IMR-90 (cell line): ENCODE results near the gene AZIN2. TPM values are rescaled to one million over a fixed set of nuclear protein-coding genes. Genes with fewer than 3 reads are reported as not detected.

Experiments
- ATAC-seq: fragments of 200-7000 bp; cut with Tn5 transposase; 2 replicates; pipeline ENCODE4 v1.9.1; 2020; ENCODE audit warnings: low read depth, mild to moderate bottlenecking, moderate library complexity
- BruUV-seq: library from RNA; stranded (reverse); fragments of 400-500 nt; replicated peaks from 2 replicates; lab custom pipeline; 2021; lab: Mats Ljungman, UMichigan
- CTCF ChIA-PET: fragments of 300-600 bp; formaldehyde crosslinking; extraction: SDS; loops from one replicate; lab custom pipeline; 2021; ENCODE audit warnings: antibody characterized with exemption; lab: Yijun Ruan, JAX
- POLR2A ChIA-PET: fragments of 300-600 bp; sonication (Branson Sonifier 250); formaldehyde crosslinking; loops from one replicate; lab custom pipeline; 2022; ENCODE audit warnings: antibody characterized with exemption; ENCODE audit not compliant: unreplicated experiment; lab: Charles Lee
- DNase-seq: peaks from one replicate; pipeline ENCODE4 v3.0.0; 2013
- H2AFZ ChIP-seq: replicated peaks from 2 replicates; pipeline ENCODE3; 2013; ENCODE audit warnings: low read length, mild to moderate bottlenecking; ENCODE audit not compliant: poor library complexity
- H2AK5ac ChIP-seq: 2 replicates; pipeline ENCODE4 v1.6.1; 2013; ENCODE audit warnings: low read depth, low read length, inconsistent platforms
- H2AK9ac ChIP-seq: replicated peaks from 2 replicates; pipeline ENCODE3; 2013; ENCODE audit warnings: mild to moderate bottlenecking, low read depth, low read length, moderate library complexity; ENCODE audit not compliant: poor library complexity
- H2BK120ac ChIP-seq: 2 replicates; pipeline ENCODE4 v1.6.1; 2013; ENCODE audit warnings: low read depth, low read length, inconsistent platforms
- H2BK15ac ChIP-seq: 3 replicates; pipeline ENCODE4 v1.6.1; 2013; ENCODE audit warnings: low read depth, low read length, inconsistent platforms
- H2BK20ac ChIP-seq: 2 replicates; pipeline ENCODE4 v1.6.1; 2013; ENCODE audit warnings: low read depth, mild to moderate bottlenecking, inconsistent platforms, low read length, moderate library complexity
- H2BK5ac ChIP-seq: 2 replicates; pipeline ENCODE4 v1.6.1; 2013; ENCODE audit warnings: mild to moderate bottlenecking, low read depth, low read length, inconsistent platforms; ENCODE audit not compliant: poor library complexity, severe bottlenecking
- H3K14ac ChIP-seq: replicated peaks from 2 replicates; pipeline ENCODE4 v1.6.1; 2013; ENCODE audit warnings: low read depth, low read length, inconsistent platforms
- H3K18ac ChIP-seq: 2 replicates; pipeline ENCODE4 v1.6.1; 2013; ENCODE audit warnings: low read depth, low read length, control low read depth
- H3K23ac ChIP-seq: 2 replicates; pipeline ENCODE4 v1.6.1; 2013; ENCODE audit warnings: low read depth, low read length, inconsistent platforms
- H3K27ac ChIP-seq: 2 replicates; pipeline ENCODE4 v1.5.1; 2013; ENCODE audit warnings: mild to moderate bottlenecking, control low read depth, low read length; ENCODE audit not compliant: insufficient read depth
- H3K27me3 ChIP-seq: 2 replicates; pipeline ENCODE4 v1.6.1; 2013; ENCODE audit warnings: low read length; ENCODE audit not compliant: control insufficient read depth, insufficient read depth
- H3K36me3 ChIP-seq: 2 replicates; pipeline ENCODE4 v1.6.1; 2013; ENCODE audit warnings: low read length, mixed read lengths; ENCODE audit not compliant: control insufficient read depth, insufficient read depth
- H3K4ac ChIP-seq: 2 replicates; pipeline ENCODE4 v1.6.1; 2013; ENCODE audit warnings: low read depth, low read length, inconsistent platforms
- H3K4me1 ChIP-seq: 2 replicates; pipeline ENCODE4 v1.6.1; 2013; ENCODE audit warnings: low read length, mixed read lengths; ENCODE audit not compliant: control insufficient read depth, insufficient read depth
- H3K4me2 ChIP-seq: 2 replicates; pipeline ENCODE4 v1.6.1; 2013; ENCODE audit warnings: low read depth, mild to moderate bottlenecking, control low read depth, low read length, moderate library complexity
- H3K4me3 ChIP-seq: 2 replicates; pipeline ENCODE4 v1.5.1; 2013; ENCODE audit warnings: low read depth, mild to moderate bottlenecking, control low read depth, low read length, moderate library complexity; ENCODE audit not compliant: insufficient read depth
- H3K56ac ChIP-seq: 2 replicates; pipeline ENCODE4 v1.6.1; 2013; ENCODE audit warnings: low read length, inconsistent platforms; ENCODE audit not compliant: insufficient read depth; ENCODE audit errors: extremely low read depth
- H3K79me1 ChIP-seq, 2 experiments: 2 replicates each; pipeline ENCODE4 v1.6.1; 2013; ENCODE audit warnings: low read length in 2 of 2, inconsistent platforms in 1 of 2, low read depth in 1 of 2
- H3K9ac ChIP-seq: 2 replicates; pipeline ENCODE4 v1.6.1; 2013; ENCODE audit warnings: low read depth, low read length, control low read depth
- H3K9me1 ChIP-seq: 2 replicates; pipeline ENCODE4 v1.6.1; 2013; ENCODE audit warnings: low read length, inconsistent platforms; ENCODE audit not compliant: insufficient read depth
- H3K9me3 ChIP-seq: 2 replicates; pipeline ENCODE4 v1.6.1; 2013; ENCODE audit warnings: low read length; ENCODE audit not compliant: control insufficient read depth, insufficient read depth
- H4K20me1 ChIP-seq: 2 replicates; pipeline ENCODE4 v1.6.1; 2013; ENCODE audit warnings: low read length, inconsistent platforms; ENCODE audit not compliant: insufficient read depth
- H4K5ac ChIP-seq: 2 replicates; pipeline ENCODE4 v1.6.1; 2013; ENCODE audit warnings: mild to moderate bottlenecking, low read depth, low read length, control low read depth
- H4K8ac ChIP-seq, 2 experiments: 2 replicates each; pipeline ENCODE4 v1.6.1; 2013; ENCODE audit warnings: low read depth in 2 of 2, low read length in 2 of 2, control low read depth in 1 of 2, inconsistent platforms in 1 of 2
- H4K91ac ChIP-seq: 2 replicates; pipeline ENCODE4 v1.6.1; 2013; ENCODE audit warnings: low read depth, low read length, inconsistent platforms; ENCODE audit not compliant: insufficient read depth
- BHLHE40 ChIP-seq: fragments of 150-350 bp; IDR thresholded peaks from 2 replicates; pipeline ENCODE4 v1.6.1; 2016; ENCODE audit warnings: mild to moderate bottlenecking, low read depth, low read length
- CEBPB ChIP-seq: IDR thresholded peaks from 2 replicates; pipeline ENCODE4 v1.6.1; 2012; ENCODE audit warnings: low read depth, low read length, improper control_type of control experiment
- CHD1 ChIP-seq: IDR thresholded peaks from 2 replicates; pipeline ENCODE4 v1.6.1; 2012; ENCODE audit warnings: low read depth, low read length, improper control_type of control experiment
- CTCF ChIP-seq: conservative IDR thresholded peaks from 2 replicates; pipeline ENCODE4 v1.5.1; 2012; ENCODE audit warnings: mild to moderate bottlenecking, low read depth, low read length, improper control_type of control experiment
- ELK1 ChIP-seq: fragments of 150-350 bp; IDR thresholded peaks from 2 replicates; pipeline ENCODE4 v1.6.1; 2016; ENCODE audit warnings: low read depth, mild to moderate bottlenecking, low read length, moderate library complexity, borderline replicate concordance
- FOS ChIP-seq: fragments of 150-350 bp; IDR thresholded peaks from 2 replicates; pipeline ENCODE4 v1.6.1; 2016; ENCODE audit warnings: low read depth, low read length
- MAFK ChIP-seq: IDR thresholded peaks from 2 replicates; pipeline ENCODE4 v1.6.1; 2012; ENCODE audit warnings: low read depth, low read length, improper control_type of control experiment
- MXI1 ChIP-seq: IDR thresholded peaks from 2 replicates; pipeline ENCODE4 v1.6.1; 2012; ENCODE audit warnings: low read depth, mild to moderate bottlenecking, low read length, moderate library complexity, borderline replicate concordance
- NFE2L2 ChIP-seq: fragments of 150-350 bp; IDR thresholded peaks from 2 replicates; pipeline ENCODE4 v1.6.1; 2016; ENCODE audit warnings: low read depth, mild to moderate bottlenecking, low read length
- RAD21 ChIP-seq: IDR thresholded peaks from 2 replicates; pipeline ENCODE4 v1.6.1; 2012; ENCODE audit warnings: low read length, improper control_type of control experiment
- RCOR1 ChIP-seq: IDR thresholded peaks from 2 replicates; pipeline ENCODE4 v1.6.1; 2012; ENCODE audit warnings: mild to moderate bottlenecking, low read length, improper control_type of control experiment; ENCODE audit not compliant: insufficient replicate concordance
- RFX5 ChIP-seq: IDR thresholded peaks from 2 replicates; pipeline ENCODE4 v1.8.0; 2012; ENCODE audit warnings: low read depth, mild to moderate bottlenecking, low read length, moderate library complexity
- SMC3 ChIP-seq: fragments of 150-350 bp; IDR thresholded peaks from 2 replicates; pipeline ENCODE4 v1.6.1; 2016; ENCODE audit warnings: low read depth, mild to moderate bottlenecking, antibody characterized with exemption, low read length, moderate library complexity
- USF2 ChIP-seq: fragments of 150-350 bp; IDR thresholded peaks from 2 replicates; pipeline ENCODE4 v1.6.1; 2017; ENCODE audit warnings: mild to moderate bottlenecking, antibody characterized with exemption, low read length, low read depth
- WGBS, 2 experiments: methylation state at CpG; one replicate each; pipeline versions ENCODE4 v1.1.5 to v1.1.7; 2013; ENCODE audit warnings: missing lambda C conversion rate in 2 of 2; ENCODE audit not compliant: insufficient read length in 1 of 2; ENCODE audit errors: extremely low coverage in 2 of 2; 5-methylcytosine and 5-hydroxymethylcytosine counted together
- dilution Hi-C: fragments of 300-500 bp; cut with HindIII; formaldehyde crosslinking; loops from one replicate; pipeline ENCODE4 v1.14.3; 2018; ENCODE audit warnings: low sequenced_read_pairs; ENCODE audit not compliant: unreplicated experiment
- in situ Hi-C: fragments of 300-500 bp; cut with MboI; formaldehyde crosslinking; loops from 3 replicates; pipeline ENCODE4 v1.14.3; 2019; ENCODE audit warnings: low sequenced_read_pairs, inconsistent platforms, mixed read lengths
- intact Hi-C: fragments of 100-400 bp; cut with micrococcal nuclease; formaldehyde crosslinking; loops from 2 replicates; pipeline ENCODE4 v1.10.0; 2022
- polyA plus RNA-seq, 3 experiments: library from polyadenylated mRNA; depleted of rRNA; stranded (reverse); fragments of >200 nt; gene quantifications; 2 replicates each; pipeline ENCODE4 v1.2.3, GENCODE V29; 2012; ENCODE audit warnings: low replicate concordance in 1 of 3
- total RNA-seq: library from RNA; depleted of rRNA; stranded (reverse); fragments of >200 nt; gene quantifications from 2 replicates; pipeline ENCODE4 v1.2.3, GENCODE V29; 2012

The AZIN2 gene
- total and polyA plus RNA-seq, 2 of the 4 experiments (the other 2 are of a cell fraction): 4.7 to 8.9 TPM

GRCh38 chr1:33146003-33146402 is 65.0 kb downstream of the AZIN2 start:
- Histone ChIP-seq H2AFZ (no peak overlapping the region), H3K79me1 (peaks cover 3 to 28% of the 10 kb centered on the region in 2 experiments; a peak in 3 of 4 replicates), H3K27ac (no peak overlapping the region), H3K9me1 (peaks cover 34% of the 10 kb centered on the region), H4K8ac (no peak overlapping the region), H3K4me1 (peaks cover 20% of the 10 kb centered on the region), H2AK9ac (peak overlapping the region; percentile 25), H3K4me2 (no peak overlapping the region), H3K9ac (no peak overlapping the region), H3K4me3 (no peak overlapping the region), H2BK15ac (no peak overlapping the region), H2BK5ac (no peak overlapping the region), H3K9me3 (no peaks in the 10 kb centered on the region), H3K4ac (peak overlapping the region; percentile 31), H3K14ac (no peak overlapping the region), H4K20me1 (no peaks in the 10 kb centered on the region), H3K27me3 (no peaks in the 10 kb centered on the region), H3K56ac (no peak overlapping the region), H4K91ac (peak overlapping the region; percentile 48; the same call in 1 of the 2 replicates), H2BK20ac (peak overlapping the region; percentile 16; the same call in 1 of the 2 replicates), H3K36me3 (peaks cover 25% of the 10 kb centered on the region), H3K23ac (no peak overlapping the region; the same call in 1 of the 2 replicates), H4K5ac (no peak overlapping the region), H2BK120ac (peak overlapping the region; percentile 38), H2AK5ac (no peak overlapping the region), H3K18ac (no peak overlapping the region)
- CTCF ChIA-PET: no interaction called here
- POLR2A ChIA-PET: no interaction called here
- intact Hi-C loops: no loop called here
- no TSS peak for BruUV-seq
- TF ChIP-seq NFE2L2 (no peak), CEBPB (no peak), RCOR1 (no peak), USF2 (no peak), RAD21 (no peak), MXI1 (no peak), CTCF (no peak), FOS (no peak), RFX5 (no peak), MAFK (no peak), CHD1 (no peak), SMC3 (no peak), BHLHE40 (no peak), ELK1 (no peak)
- ATAC-seq (no peak), DNase-seq (no peak)
- dilution Hi-C loops: no loop called here
- in situ Hi-C loops: no loop called here
- 100% methylated on average over 2 of the region's 3 CpGs; no CpG with 5 or more reads in 1 of the 2 experiments for WGBS, 2 experiments
